GM04503 (cell line): ENCODE data around the gene DYNC2I2.
"Not testable (repeated sequence)": the region's sequence is repeated elsewhere in the genome, so short reads cannot be mapped to it uniquely, and the experiment has no call there.

ENCODE experiments used
- DNase-seq: peaks from one replicate; pipeline ENCODE4 v3.0.0-alpha.2; 2012; ENCODE audit warnings: low read depth

The DYNC2I2 gene

GRCh38 chr9:128614728-128615127 lies 41.9 kb downstream of the DYNC2I2 start:
- no peak for DNase-seq

DNA sequence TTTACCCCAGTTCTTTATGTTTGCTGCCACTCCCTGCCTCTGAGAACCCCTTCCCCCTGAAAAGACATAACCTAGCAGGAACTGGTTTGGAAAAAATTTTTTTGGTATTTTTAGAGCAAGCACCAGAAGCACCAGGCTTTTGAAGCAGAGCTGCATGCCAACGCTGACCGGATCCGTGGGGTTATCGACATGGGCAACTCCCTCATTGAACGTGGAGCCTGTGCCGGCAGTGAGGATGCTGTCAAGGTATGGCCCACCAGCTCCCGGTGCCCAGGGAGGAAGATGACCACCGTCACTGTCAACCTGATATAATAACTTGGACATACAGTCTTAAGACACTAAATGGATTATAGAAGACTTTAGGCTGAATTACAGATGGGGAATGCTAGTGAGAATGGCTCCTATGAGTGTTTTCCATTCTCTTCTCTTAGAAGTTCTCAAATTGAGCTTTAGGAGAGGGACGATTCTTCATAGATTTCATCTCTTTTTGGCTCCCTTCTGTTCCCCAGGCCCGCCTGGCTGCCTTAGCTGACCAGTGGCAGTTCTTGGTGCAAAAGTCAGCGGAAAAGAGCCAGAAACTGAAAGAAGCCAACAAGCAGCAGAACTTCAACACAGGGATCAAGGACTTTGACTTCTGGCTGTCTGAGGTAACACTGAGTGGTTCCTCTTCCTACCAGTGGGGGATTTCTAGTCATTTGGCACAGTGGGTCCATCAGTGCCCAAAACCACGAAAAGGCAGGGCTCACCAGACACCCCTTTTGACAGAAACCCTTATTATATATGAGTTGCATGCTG lies 44.9 kb downstream of the DYNC2I2 start:
- DNase-seq: no peak

DNA sequence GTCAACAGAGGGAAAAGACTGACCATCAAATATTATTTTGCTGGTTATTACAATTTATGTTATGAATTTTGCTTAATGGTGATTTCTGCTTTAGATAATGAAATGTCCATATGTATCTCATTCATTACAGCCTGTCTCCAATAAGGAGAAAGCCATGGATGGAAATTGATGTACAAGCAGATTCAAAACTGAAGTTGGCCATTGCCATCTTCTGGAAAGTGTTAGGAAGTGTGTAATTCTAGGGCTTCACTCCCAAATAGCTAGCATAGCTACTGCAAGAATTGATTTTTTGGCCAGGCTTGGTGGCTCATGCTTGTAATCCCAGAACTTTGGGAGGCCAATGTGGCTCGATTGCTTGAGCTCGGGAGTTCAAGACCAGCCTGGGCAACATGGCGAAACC lies 45.8 kb downstream of the DYNC2I2 start:
- no peak for DNase-seq

- no peak for DNase-seq
Measured at GRCh38 chr9:128607642-128608350, 48.9 kb downstream of the DYNC2I2 start.

DNA sequence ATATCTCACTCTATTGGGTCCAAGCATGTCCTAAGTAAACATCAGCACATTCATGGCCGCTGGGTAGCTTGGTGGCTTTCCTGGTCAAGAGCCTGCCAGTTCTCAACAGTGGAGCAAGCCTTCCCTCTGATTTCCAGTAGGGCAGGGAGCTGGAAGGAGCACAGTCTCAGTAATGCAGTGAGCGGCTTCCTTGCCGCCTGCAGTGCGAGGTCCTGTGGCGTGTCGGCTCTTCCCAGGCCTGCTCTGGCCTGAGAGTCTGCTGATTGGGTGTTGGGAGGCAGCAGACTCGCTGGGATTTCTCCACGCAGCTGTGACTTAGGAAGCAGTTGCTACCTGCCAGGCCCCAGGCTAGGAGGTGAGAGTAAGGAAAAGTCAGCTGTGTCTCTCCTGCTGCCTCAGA lies 53.0 kb downstream of the DYNC2I2 start:
- DNase-seq: no peak

- no peak for DNase-seq
Measured at GRCh38 chr9:128600099-128600498, 56.5 kb downstream of the DYNC2I2 start.

DNA sequence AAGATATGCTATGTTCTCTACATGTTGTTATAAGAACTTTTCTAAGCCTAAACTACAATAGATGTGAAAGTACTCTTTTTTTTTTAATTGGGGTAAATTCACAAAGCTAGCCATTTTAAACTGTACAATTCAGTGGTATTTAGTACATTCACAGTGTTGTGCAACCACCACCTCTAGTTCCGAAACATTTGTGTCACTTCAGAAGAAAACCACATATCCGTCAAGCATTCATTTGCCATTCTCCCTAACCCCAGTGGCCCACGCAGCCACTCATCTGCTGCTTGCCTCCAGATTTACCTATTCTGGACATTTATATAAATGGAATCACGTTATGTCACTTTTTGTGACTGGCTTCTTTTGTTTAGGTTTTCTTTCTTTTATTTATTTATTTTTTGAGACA lies 61.2 kb downstream of the DYNC2I2 start:
- no peak for DNase-seq

GRCh38 chr9:128593856-128594255 lies 62.8 kb downstream of the DYNC2I2 start:
- DNase-seq: no peak

DNA sequence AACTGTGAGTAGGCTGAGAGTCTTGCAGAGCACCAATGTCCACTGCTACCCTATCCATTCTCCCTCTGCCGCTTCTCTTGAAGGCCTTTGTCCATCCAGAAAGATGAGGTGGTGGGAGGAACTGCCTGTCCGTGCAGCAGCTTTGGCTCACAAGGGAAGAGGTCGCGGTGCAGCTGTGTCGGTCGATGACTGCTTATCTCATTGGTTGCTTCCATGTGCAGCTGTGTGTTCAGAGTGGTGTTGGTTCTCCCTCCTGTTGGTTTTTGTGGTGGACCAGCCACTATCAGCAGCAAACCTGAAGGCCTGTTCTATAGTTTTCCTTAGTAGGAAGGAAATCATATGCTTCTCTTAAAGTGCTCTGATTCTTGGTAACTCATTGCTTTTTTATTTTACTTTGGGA lies 63.6 kb downstream of the DYNC2I2 start:
- DNase-seq: no peak

- DNase-seq: no peak
Measured at GRCh38 chr9:128588581-128589233, 67.9 kb downstream of the DYNC2I2 start.

DNA sequence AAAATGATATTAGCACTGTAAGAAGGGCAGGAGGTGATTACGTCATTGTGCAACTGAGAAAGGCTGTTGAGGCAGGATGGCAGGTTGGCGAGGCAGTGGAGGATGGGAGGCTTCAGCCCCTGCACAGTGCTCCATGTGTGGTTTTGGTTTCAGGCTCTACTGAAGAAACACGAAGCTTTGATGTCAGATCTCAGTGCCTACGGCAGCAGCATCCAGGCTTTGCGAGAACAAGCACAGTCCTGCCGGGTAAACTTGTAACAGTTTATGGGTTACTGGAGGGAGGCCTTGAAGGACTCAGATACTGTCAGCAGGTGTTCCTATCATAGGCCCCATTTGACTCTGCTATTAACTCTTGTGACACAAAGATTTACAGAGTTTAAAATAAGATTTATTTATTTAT lies 69.2 kb downstream of the DYNC2I2 start:
- no peak for DNase-seq

DNA sequence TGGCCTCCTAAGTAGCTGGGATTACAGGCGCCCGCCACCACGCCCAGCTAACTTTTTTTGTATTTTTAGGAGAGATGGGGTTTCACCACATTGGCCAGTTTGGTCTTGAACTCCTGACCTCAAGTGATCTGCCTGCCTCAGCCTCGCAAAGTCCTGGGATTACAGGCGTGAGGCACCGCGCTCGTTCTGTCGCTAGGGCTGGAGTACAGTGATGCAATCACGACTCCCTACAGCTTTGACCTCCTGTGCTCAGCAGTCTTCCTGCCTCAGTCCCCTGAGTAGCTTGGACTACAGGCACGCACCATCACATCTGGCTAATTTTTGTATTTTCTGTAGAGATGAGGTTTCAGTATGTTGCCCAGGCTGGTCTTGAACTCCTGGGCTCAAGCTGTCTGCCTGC lies 69.7 kb downstream of the DYNC2I2 start:
- DNase-seq: not testable (repeated sequence)

GRCh38 chr9:128585155-128585554 lies 71.5 kb downstream of the DYNC2I2 start:
- DNase-seq: not testable (repeated sequence)
